H9 (cell line): Measurements from ENCODE around the gene MOSMO. TPM values are rescaled to one million over a fixed set of nuclear protein-coding genes. Genes with fewer than 3 reads are reported as not detected.

Experiments used
- DNase-seq: peaks from one replicate; pipeline ENCODE4 v3.0.0-alpha.2; 2017
- H2AFZ ChIP-seq: one replicate; pipeline ENCODE4 v1.6.1; 2013; ENCODE audit warnings: mild to moderate bottlenecking, low read length, control low read depth, moderate library complexity
- H2AK5ac ChIP-seq: 2 replicates; pipeline ENCODE4 v1.6.1; 2013; ENCODE audit warnings: low read length, control low read depth, mixed read lengths; ENCODE audit not compliant: insufficient read length
- H2BK120ac ChIP-seq: one replicate; pipeline ENCODE4 v1.6.1; 2013; ENCODE audit warnings: low read depth, mild to moderate bottlenecking, low read length, control low read depth, inconsistent platforms; ENCODE audit not compliant: poor library complexity, severe bottlenecking
- H2BK12ac ChIP-seq: 2 replicates; pipeline ENCODE4 v1.6.1; 2013; ENCODE audit warnings: low read length, control low read depth, mixed read lengths, low read depth; ENCODE audit not compliant: insufficient read length
- H2BK15ac ChIP-seq: 2 replicates; pipeline ENCODE4 v1.6.1; 2013; ENCODE audit warnings: low read depth, low read length, control low read depth
- H2BK20ac ChIP-seq: one replicate; pipeline ENCODE4 v1.6.1; 2013; ENCODE audit warnings: low read depth, mild to moderate bottlenecking, low read length, control low read depth, inconsistent platforms; ENCODE audit not compliant: poor library complexity, severe bottlenecking
- H2BK5ac ChIP-seq: 2 replicates; pipeline ENCODE4 v1.6.1; 2013; ENCODE audit warnings: low read length, control low read depth, mixed read lengths; ENCODE audit not compliant: insufficient read length
- H3K14ac ChIP-seq: 2 replicates; pipeline ENCODE4 v1.6.1; 2013; ENCODE audit warnings: low read length, control low read depth; ENCODE audit not compliant: insufficient read depth
- H3K18ac ChIP-seq: 2 replicates; pipeline ENCODE4 v1.6.1; 2013; ENCODE audit warnings: low read depth, mild to moderate bottlenecking, mixed read lengths, low read length, control low read depth; ENCODE audit not compliant: insufficient read length
- H3K23ac ChIP-seq: 2 replicates; pipeline ENCODE4 v1.6.1; 2013; ENCODE audit warnings: low read length, control low read depth, mixed read lengths, low read depth; ENCODE audit not compliant: insufficient read length
- H3K23me2 ChIP-seq: 2 replicates; pipeline ENCODE4 v1.6.1; 2013; ENCODE audit warnings: low read depth, mild to moderate bottlenecking, mixed read lengths, low read length, control low read depth; ENCODE audit not compliant: insufficient read length, poor library complexity, severe bottlenecking
- H3K27ac ChIP-seq: 2 replicates; pipeline ENCODE4 v1.5.1; 2013; ENCODE audit warnings: low read length, control low read depth, mixed read lengths, low read depth; ENCODE audit not compliant: insufficient read length
- H3K27me3 ChIP-seq: 2 replicates; pipeline ENCODE4 v1.6.1; 2013; ENCODE audit warnings: low read length, control low read depth, inconsistent platforms; ENCODE audit not compliant: insufficient read depth
- H3K4ac ChIP-seq: 2 replicates; pipeline ENCODE4 v1.6.1; 2013; ENCODE audit warnings: low read depth, mild to moderate bottlenecking, control low read depth, inconsistent platforms, low read length, moderate library complexity
- H3K4me1 ChIP-seq: 2 replicates; pipeline ENCODE4 v1.6.1; 2013; ENCODE audit warnings: low read length, control low read depth, inconsistent platforms; ENCODE audit not compliant: insufficient read depth
- H3K4me2 ChIP-seq: 2 replicates; pipeline ENCODE4 v1.6.1; 2013; ENCODE audit warnings: low read length, control low read depth, mixed read lengths; ENCODE audit not compliant: insufficient read length, insufficient read depth
- H3K56ac ChIP-seq: 2 replicates; pipeline ENCODE4 v1.6.1; 2013; ENCODE audit warnings: low read depth, mild to moderate bottlenecking, mixed read lengths, low read length, control low read depth; ENCODE audit not compliant: insufficient read length
- H3K79me1 ChIP-seq: 2 replicates; pipeline ENCODE4 v1.6.1; 2013; ENCODE audit warnings: low read depth, mild to moderate bottlenecking, moderate library complexity, low read length, control low read depth, inconsistent platforms; ENCODE audit not compliant: insufficient read depth, poor library complexity, severe bottlenecking
- H3K79me2 ChIP-seq: 2 replicates; pipeline ENCODE4 v1.6.1; 2013; ENCODE audit warnings: low read length, control low read depth, inconsistent platforms; ENCODE audit not compliant: insufficient read depth
- H3K9ac ChIP-seq: 2 replicates; pipeline ENCODE4 v1.6.1; 2013; ENCODE audit warnings: low read length, control low read depth, mixed read lengths; ENCODE audit not compliant: insufficient read length; ENCODE audit errors: extremely low read depth
- H3K9me3 ChIP-seq: one replicate; pipeline ENCODE4 v1.6.1; 2013; ENCODE audit warnings: low read depth, low read length, inconsistent platforms; ENCODE audit not compliant: control insufficient read depth
- H3T11ph ChIP-seq: one replicate; pipeline ENCODE4 v1.6.1; 2013; ENCODE audit warnings: mild to moderate bottlenecking, low read length, control low read depth, inconsistent platforms
- H4K20me1 ChIP-seq: one replicate; pipeline ENCODE4 v1.6.1; 2013; ENCODE audit not compliant: control insufficient read depth, insufficient read length, insufficient read depth
- H4K5ac ChIP-seq: 2 replicates; pipeline ENCODE4 v1.6.1; 2013; ENCODE audit warnings: low read depth, mild to moderate bottlenecking, mixed read lengths, low read length, control low read depth; ENCODE audit not compliant: insufficient read length
- H4K8ac ChIP-seq: replicated peaks from 2 replicates; pipeline ENCODE4 v1.6.1; 2013; ENCODE audit warnings: low read length, control low read depth, mixed read lengths, low read depth; ENCODE audit not compliant: insufficient read length
- H4K91ac ChIP-seq: 2 replicates; pipeline ENCODE4 v1.6.1; 2013; ENCODE audit warnings: low read depth, mild to moderate bottlenecking, moderate library complexity, mixed read lengths, low read length, control low read depth; ENCODE audit not compliant: insufficient read length
- H3K27ac Mint-ChIP-seq, 3 experiments: 2 replicates in 2 of 3; 3 replicates in 1 of 3; pipeline ENCODE4 v1.8.0; 2020 to 2021; ENCODE audit warnings: mixed read lengths in 3 of 3, mild to moderate bottlenecking in 1 of 3, moderate library complexity in 1 of 3
- H3K27me3 Mint-ChIP-seq: 2 replicates; pipeline ENCODE4 v1.8.0; 2021; ENCODE audit warnings: low read depth, mild to moderate bottlenecking, moderate library complexity, mixed read lengths
- H3K36me3 Mint-ChIP-seq, 3 experiments: 2 replicates in 2 of 3; 3 replicates in 1 of 3; pipeline ENCODE4 v1.8.0; 2020 to 2021; ENCODE audit warnings: low read depth in 3 of 3, mixed read lengths in 3 of 3; ENCODE audit not compliant: insufficient read depth in 1 of 3
- H3K4me1 Mint-ChIP-seq, 2 experiments: 2 replicates each; pipeline ENCODE4 v1.8.0; 2020; ENCODE audit warnings: mixed read lengths in 2 of 2
- H3K4me3 Mint-ChIP-seq, 2 experiments: 2 replicates in 1 of 2; 3 replicates in 1 of 2; pipeline ENCODE4 v1.8.0; 2020 to 2021; ENCODE audit warnings: mild to moderate bottlenecking in 2 of 2, mixed read lengths in 2 of 2, moderate library complexity in 1 of 2
- H3K9me3 Mint-ChIP-seq, 2 experiments: 2 replicates in 1 of 2; 3 replicates in 1 of 2; pipeline ENCODE4 v1.8.0; 2020; ENCODE audit warnings: mild to moderate bottlenecking in 2 of 2, mixed read lengths in 2 of 2, moderate library complexity in 1 of 2
- WGBS: extraction: QIAGEN DNeasy Blood & Tissue Kit; methylation state at CpG from one replicate; pipeline ENCODE4 v1.1.7; 2013; ENCODE audit warnings: missing lambda C conversion rate, low lambda C conversion rate, mixed read lengths; ENCODE audit not compliant: insufficient read length; ENCODE audit errors: extremely low coverage; 5-methylcytosine and 5-hydroxymethylcytosine counted together
- total RNA-seq: library from RNA; stranded (reverse); gene quantifications from 2 replicates; pipeline ENCODE4 v1.2.1, GENCODE V29; 2021
- TF ChIP-seq, protein P1 (sequence below): fragments of 200-600 bp; sonication (generic); conservative IDR thresholded peaks from 3 replicates; pipeline ENCODE4 v1.8.0; 2021; ENCODE audit warnings: antibody characterized with exemption, mild to moderate bottlenecking

Gene MOSMO
- total RNA-seq, 1 experiment from 2014 or later, result 13.5 TPM

DNA sequence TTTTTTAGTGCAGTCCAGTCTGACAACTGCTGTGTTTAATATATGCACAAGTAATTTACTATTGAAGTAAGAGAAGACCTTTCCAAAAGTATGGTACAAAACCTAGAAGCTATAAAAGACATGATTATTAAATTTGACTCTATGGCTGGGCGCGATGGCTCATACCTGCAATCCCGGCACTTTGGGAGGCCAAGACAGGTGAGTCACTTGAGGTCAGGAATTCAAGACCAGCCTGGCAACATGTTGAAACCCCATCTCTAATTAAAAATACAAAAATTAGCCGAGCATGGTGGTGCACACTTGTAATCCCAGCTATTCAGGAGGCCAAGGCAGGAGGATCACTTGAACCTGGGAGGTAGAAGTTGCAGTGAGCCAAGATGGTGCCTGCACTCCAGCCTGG lies 43.1 kb downstream of the MOSMO start:
- no peak for DNase-seq
- no peak overlapping the region for H4K91ac ChIP-seq
- H3K18ac ChIP-seq, result no peak overlapping the region
- H3K79me1 ChIP-seq, result peaks cover 5% of the 10 kb centered on the region
- no peak overlapping the region for H3K23ac ChIP-seq
- Mint-ChIP-seq H3K27me3 (no peaks in the 10 kb centered on the region), H3K36me3 (no peaks in the 10 kb centered on the region), H3K4me3 (no peak overlapping the region), H3K4me1 (no peaks in the 10 kb centered on the region), H3K27ac (no peak overlapping the region; a peak in 1 of 7 replicates), H3K9me3 (no peaks in the 10 kb centered on the region)
- H2BK120ac ChIP-seq, result no peak overlapping the region
- no peak overlapping the region for H3K14ac ChIP-seq
- H3K27ac ChIP-seq, result no peak overlapping the region
- no peak overlapping the region for H2BK15ac ChIP-seq
- H4K20me1 ChIP-seq, result no peaks in the 10 kb centered on the region
- no CpG with 5 or more reads among the region's 4 CpGs for WGBS
- H3K27me3 ChIP-seq, result no peaks in the 10 kb centered on the region
- TF ChIP-seq, protein P1, sequence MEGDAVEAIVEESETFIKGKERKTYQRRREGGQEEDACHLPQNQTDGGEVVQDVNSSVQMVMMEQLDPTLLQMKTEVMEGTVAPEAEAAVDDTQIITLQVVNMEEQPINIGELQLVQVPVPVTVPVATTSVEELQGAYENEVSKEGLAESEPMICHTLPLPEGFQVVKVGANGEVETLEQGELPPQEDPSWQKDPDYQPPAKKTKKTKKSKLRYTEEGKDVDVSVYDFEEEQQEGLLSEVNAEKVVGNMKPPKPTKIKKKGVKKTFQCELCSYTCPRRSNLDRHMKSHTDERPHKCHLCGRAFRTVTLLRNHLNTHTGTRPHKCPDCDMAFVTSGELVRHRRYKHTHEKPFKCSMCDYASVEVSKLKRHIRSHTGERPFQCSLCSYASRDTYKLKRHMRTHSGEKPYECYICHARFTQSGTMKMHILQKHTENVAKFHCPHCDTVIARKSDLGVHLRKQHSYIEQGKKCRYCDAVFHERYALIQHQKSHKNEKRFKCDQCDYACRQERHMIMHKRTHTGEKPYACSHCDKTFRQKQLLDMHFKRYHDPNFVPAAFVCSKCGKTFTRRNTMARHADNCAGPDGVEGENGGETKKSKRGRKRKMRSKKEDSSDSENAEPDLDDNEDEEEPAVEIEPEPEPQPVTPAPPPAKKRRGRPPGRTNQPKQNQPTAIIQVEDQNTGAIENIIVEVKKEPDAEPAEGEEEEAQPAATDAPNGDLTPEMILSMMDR, result no peak
- no peak overlapping the region for H2AFZ ChIP-seq
- H3K79me2 ChIP-seq, result no peaks in the 10 kb centered on the region; the same call in 1 of the 2 replicates
- H3K56ac ChIP-seq, result no peak overlapping the region
- no peaks in the 10 kb centered on the region for H3K9me3 ChIP-seq
- no peak overlapping the region for H3T11ph ChIP-seq
- no peak overlapping the region for H2BK20ac ChIP-seq
- H2AK5ac ChIP-seq, result no peak overlapping the region
- H3K4ac ChIP-seq, result no peak overlapping the region
- no peak overlapping the region for H3K9ac ChIP-seq
- no peak overlapping the region for H2BK12ac ChIP-seq
- no peaks in the 10 kb centered on the region for H3K4me1 ChIP-seq
- no peak overlapping the region for H4K8ac ChIP-seq
- H4K5ac ChIP-seq, result no peak overlapping the region
- H2BK5ac ChIP-seq, result no peak overlapping the region
- no peaks in the 10 kb centered on the region for H3K23me2 ChIP-seq
- no peak overlapping the region for H3K4me2 ChIP-seq
